ENCODE data around the gene HACE1.
"Not testable (repeated sequence)": the region's sequence is repeated elsewhere in the genome, so short reads cannot be mapped to it uniquely, and the experiment has no call there.

Gene HACE1

DNA sequence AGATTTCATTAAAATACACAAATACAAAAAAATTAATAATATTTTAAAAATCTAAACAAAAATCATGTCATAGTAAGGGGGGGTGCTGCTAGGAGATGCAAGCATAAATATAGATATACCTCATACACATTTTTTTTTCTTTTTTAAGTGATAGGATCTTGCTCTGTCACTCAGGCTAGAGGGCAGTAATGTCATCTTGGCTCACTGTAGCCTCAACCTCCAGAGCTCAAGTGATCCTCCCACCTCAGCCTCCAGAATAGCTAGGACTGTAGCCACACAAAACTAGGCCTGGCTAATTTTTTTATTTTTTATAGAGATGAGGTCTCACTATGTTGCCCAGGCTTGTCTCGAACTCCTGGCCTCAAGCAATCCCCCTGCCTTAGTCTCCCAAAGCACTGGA, 90.8 kb downstream of the HACE1 start:
- Histone ChIP-seq H3K27ac (no peak overlapping the region), H3K9ac (no peak overlapping the region), H3K9me3 (replicated peaks in 1 of 11) (0 out of 22 replicates have a peak, but pooled peaks cover 0 to 5% (median 0%) of the 10 kb centered on the region in 11 experiments), H3K4me2 (no peak overlapping the region), H3K36me3 (peaks cover 6 to 32% (median 19%) of the 10 kb centered on the region in 11 experiments; a peak in 18 of 22 replicates), H4K20me1 (no peaks in the 10 kb centered on the region), H3K4me3 (no peak overlapping the region), H3K27me3 (no peaks in the 10 kb centered on the region), H3K4me1 (peaks cover 0 to 14% (median 8%) of the 10 kb centered on the region in 10 experiments; a peak in 14 of 20 replicates)
- TF ChIP-seq Cebpa-rat (IDR thresholded peaks at IDR 0.05) = no peak

DNA sequence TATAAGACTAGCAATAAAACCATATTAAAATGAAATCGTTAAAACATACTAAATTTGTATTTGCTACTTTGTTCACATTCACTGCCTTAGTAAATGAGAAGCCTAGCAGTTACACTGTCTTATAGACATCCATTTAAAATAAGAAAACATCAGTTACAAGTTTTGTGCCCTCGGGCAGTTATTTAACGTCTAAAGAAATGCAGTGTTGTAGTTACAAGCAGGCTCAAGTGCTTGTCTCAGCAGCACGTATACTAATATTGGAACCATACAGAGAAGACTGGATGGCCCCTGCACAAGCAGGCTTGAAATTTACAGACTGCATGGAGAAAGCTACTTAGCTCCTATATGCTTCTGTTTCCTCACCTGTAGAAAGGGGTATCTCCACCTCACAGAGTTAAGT, 93.1 kb downstream of the HACE1 start:
- Histone ChIP-seq H3K27ac (no peak overlapping the region), H4K20me1 (no peaks in the 10 kb centered on the region), H3K4me3 (no peak overlapping the region), H3K9ac (no peak overlapping the region), H3K27me3 (no peaks in the 10 kb centered on the region), H3K4me1 (peaks cover 0 to 14% (median 8%) of the 10 kb centered on the region in 10 experiments; a peak in 14 of 20 replicates), H3K9me3 (replicated peaks in 1 of 11) (peaks cover 4 to 13% (median 9%) of the 10 kb centered on the region in 11 experiments; a peak in 13 of 22 replicates), H3K36me3 (peaks cover 11 to 41% (median 24%) of the 10 kb centered on the region in 11 experiments; a peak in 19 of 22 replicates), H3K4me2 (no peak overlapping the region)
- TF ChIP-seq Cebpa-rat (IDR thresholded peaks at IDR 0.05) = no peak

DNA sequence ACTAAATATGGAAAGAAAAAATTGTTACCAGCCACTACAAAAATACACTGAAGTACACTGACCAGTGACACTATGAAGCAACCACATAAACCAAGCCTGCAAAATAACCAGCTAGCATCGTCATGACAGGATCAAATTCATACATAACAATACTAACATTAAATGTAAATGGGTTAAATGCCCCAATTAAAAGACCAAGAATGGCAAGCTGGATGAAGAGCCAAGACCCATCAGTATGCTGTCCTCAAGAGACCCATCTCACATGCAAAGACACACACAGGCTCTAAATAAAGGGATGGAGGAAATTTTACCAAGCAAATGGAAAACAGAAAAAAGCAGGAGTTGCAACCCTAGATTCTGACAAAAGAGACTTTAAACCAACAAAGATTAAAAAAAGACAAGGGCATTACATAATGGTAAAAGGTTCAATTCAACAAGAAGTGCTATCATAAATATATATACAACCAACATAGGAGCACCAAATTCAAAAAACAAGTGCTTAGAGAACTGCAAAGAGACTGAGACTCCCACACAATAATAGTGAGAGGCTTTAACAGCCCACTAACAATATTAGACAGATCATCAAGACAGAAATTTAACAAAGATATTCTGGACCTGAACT, 104.8 kb downstream of the HACE1 start:
- Histone ChIP-seq H3K4me2 (no peak overlapping the region), H3K27ac (no peak overlapping the region), H3K4me3 (no peak overlapping the region), H3K36me3 (peaks cover 35 to 55% (median 46%) of the 10 kb centered on the region in 11 experiments), H3K27me3 (no peaks in the 10 kb centered on the region), H4K20me1 (no peaks in the 10 kb centered on the region), H3K4me1 (no peaks in the 10 kb centered on the region), H3K9me3 (replicated peaks in 1 of 11) (peaks cover 35 to 52% (median 44%) of the 10 kb centered on the region in 11 experiments), H3K9ac (no peak overlapping the region)
- TF ChIP-seq Cebpa-rat (IDR thresholded peaks at IDR 0.05) = no peak

DNA sequence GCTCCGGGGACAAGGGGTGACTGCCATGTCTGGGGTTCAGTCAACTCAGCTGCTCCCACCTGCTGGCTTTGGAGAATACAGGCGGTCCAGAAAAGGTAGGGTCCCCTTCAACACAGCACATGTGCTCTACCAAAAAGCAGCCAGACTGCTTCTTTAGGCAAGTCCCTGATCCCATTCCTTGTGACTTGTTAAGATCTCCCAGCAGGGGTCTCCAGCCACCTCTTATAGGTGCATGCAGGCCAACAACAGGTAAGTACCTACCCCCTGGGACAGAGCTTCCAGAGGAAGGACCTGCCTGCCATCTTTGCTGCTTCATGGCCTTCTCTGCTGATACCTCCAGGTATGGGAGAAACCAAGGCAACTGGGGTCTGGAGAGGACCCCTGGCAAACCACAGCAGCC, 106.5 kb downstream of the HACE1 start:
- Histone ChIP-seq H4K20me1 (no peaks in the 10 kb centered on the region), H3K27me3 (no peaks in the 10 kb centered on the region), H3K4me3 (no peak overlapping the region), H3K4me2 (no peak overlapping the region), H3K9me3 (replicated peaks in 1 of 11) (peaks cover 35 to 50% (median 44%) of the 10 kb centered on the region in 11 experiments), H3K9ac (no peak overlapping the region), H3K27ac (no peak overlapping the region), H3K36me3 (peaks cover 35 to 49% (median 45%) of the 10 kb centered on the region in 11 experiments), H3K4me1 (no peaks in the 10 kb centered on the region)
- no peak for TF ChIP-seq Cebpa-rat (IDR thresholded peaks at IDR 0.05)

DNA sequence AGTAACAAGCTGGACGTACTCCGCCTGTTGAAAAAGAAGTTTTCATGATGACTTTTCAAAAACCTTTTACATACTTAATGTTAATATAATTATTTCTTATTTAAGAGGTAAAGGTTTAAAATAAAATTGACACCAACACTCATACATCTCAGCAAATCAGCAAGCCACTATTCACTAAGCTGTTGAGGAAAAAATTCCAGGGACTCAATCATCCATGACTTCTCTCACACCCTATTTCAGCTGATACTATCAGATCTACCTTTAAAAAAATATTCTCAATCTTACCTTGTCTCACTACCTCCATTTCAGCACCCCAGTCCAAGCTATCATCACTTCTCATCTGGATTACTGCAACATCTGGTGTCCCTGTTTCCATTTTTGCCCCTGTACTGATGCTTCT, 109.3 kb downstream of the HACE1 start:
- no peak overlapping the region for H3K4me3 ChIP-seq
- no peaks in the 10 kb centered on the region for H3K4me1 ChIP-seq
- H3K36me3 ChIP-seq = peaks cover 16 to 35% (median 29%) of the 10 kb centered on the region in 11 experiments; a peak in 21 of 22 replicates
- H3K9me3 ChIP-seq (replicated peaks in 1 of 11) = peaks cover 16 to 25% (median 22%) of the 10 kb centered on the region in 11 experiments
- no peaks in the 10 kb centered on the region for H4K20me1 ChIP-seq
- no peak for TF ChIP-seq Cebpa-rat (IDR thresholded peaks at IDR 0.05)
- no peaks in the 10 kb centered on the region for H3K27me3 ChIP-seq
- H3K9ac ChIP-seq = no peak overlapping the region
- H3K27ac ChIP-seq = no peak overlapping the region
- H3K4me2 ChIP-seq = no peak overlapping the region

DNA sequence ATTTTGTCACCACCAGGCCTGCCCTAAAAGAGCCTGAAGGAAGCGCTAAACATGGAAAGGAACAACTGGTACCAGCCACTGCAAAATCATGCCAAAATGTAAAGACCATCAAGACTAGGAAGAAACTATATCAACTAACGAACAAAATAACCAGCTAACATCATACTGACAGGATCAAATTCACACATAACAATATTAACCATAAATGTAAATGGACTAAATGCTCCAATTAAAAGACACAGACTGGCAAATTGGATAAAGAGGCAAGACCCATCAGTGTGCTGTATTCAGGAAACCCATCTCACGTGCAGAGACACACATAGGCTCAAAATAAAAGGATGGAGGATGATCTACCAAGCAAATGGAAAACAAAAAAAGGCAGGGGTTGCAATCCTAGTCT, 120.6 kb downstream of the HACE1 start:
- not testable (repeated sequence) for H3K4me2 ChIP-seq; H3K9ac ChIP-seq; H3K27me3 ChIP-seq; H3K4me1 ChIP-seq; H3K4me3 ChIP-seq; H4K20me1 ChIP-seq; H3K27ac ChIP-seq; H3K9me3 ChIP-seq (replicated peaks in 1 of 11)
- H3K36me3 ChIP-seq = peaks cover 0 to 10% (median 0%) of the 10 kb centered on the region in 11 experiments; a peak in 3 of 22 replicates

DNA sequence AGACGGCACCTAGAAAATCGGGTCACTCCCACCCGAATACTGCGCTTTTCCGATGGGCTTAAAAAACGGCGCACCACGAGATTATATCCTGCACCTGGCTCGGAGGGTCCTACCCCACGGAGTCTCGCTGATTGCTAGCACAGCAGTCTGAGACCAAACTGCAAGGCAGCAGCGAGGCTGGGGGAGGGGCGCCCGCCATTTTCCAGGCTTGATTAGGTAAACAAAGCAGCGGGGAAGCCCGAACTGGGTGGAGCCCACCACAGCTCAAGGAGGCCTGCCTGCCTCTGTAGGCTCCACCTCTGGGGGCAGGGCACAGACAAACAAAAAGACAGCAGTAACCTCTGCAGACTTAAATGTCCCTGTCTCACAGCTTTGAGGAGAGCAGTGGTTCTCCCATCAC, 122.2 kb downstream of the HACE1 start:
- H3K27ac ChIP-seq; H3K9me3 ChIP-seq (replicated peaks in 1 of 11); H3K4me1 ChIP-seq: not testable (repeated sequence)

DNA sequence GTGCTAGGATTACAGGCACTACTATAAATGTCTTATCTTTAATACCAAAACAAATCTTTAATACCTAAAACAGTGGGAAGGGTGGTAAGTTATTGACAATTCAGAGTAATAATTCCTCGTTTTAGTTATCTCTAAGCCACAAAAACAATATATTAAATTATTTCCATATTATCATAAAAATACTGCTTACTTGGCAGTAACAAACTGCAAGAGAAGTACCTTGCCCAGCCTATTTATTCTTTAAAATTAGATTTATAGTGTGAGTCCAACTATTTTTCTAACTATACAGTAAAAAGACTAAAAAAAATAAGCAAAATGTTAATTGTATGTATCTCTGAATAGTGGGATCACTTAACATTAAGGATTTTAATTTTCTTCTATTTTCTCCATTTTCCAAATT, 123.2 kb downstream of the HACE1 start:
- Histone ChIP-seq H3K9ac (no peak overlapping the region), H3K27me3 (no peaks in the 10 kb centered on the region), H4K20me1 (no peaks in the 10 kb centered on the region), H3K27ac (no peak overlapping the region), H3K4me2 (no peak overlapping the region), H3K4me3 (no peak overlapping the region), H3K36me3 (peaks cover 0 to 27% (median 9%) of the 10 kb centered on the region in 11 experiments; a peak in 10 of 22 replicates), H3K9me3 (replicated peaks in 1 of 11) (peaks cover 0 to 10% (median 0%) of the 10 kb centered on the region in 11 experiments; a peak in 3 of 22 replicates), H3K4me1 (no peaks in the 10 kb centered on the region)
- TF ChIP-seq Cebpa-rat (IDR thresholded peaks at IDR 0.05) = no peak

More for the DNA sequence above, 122.2 kb downstream of the HACE1 start:
- not testable (repeated sequence) for H3K27me3 ChIP-seq, H3K9ac ChIP-seq, H4K20me1 ChIP-seq, H3K4me3 ChIP-seq, H3K4me2 ChIP-seq
- peaks cover 0 to 19% (median 6%) of the 10 kb centered on the region in 11 experiments; a peak in 8 of 22 replicates for H3K36me3 ChIP-seq

DNA sequence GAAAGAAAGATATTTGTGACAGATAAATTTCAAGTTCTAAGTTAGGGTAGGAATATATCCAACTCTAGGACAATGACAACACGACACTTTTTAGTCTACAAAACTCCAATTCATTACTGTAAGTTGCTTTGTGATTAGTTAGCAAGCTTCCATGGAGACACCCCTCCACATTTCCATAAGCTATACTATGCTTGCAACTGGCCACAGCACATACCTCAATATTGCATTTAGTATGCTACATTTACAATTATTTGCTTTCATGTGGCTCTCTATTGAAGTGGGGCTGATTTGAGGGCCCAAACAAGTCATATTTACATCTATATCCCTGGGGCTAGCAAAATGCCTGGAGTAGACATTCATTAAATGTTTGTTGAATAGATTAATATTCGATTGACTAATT, 129.3 kb downstream of the HACE1 start:
- peaks cover 0 to 23% (median 0%) of the 10 kb centered on the region in 10 experiments; a peak in 7 of 20 replicates for H3K4me1 ChIP-seq
- no peaks in the 10 kb centered on the region for H3K27me3 ChIP-seq
- peaks cover 0 to 24% (median 15%) of the 10 kb centered on the region in 11 experiments; a peak in 14 of 22 replicates for H3K36me3 ChIP-seq
- no peak overlapping the region for H3K27ac ChIP-seq
- no peaks in the 10 kb centered on the region; a peak in 2 of 22 replicates for H3K9me3 ChIP-seq (replicated peaks in 1 of 11)
- no peak overlapping the region for H3K4me3 ChIP-seq
- TF ChIP-seq Cebpa-rat (IDR thresholded peaks at IDR 0.05) = no peak
- no peaks in the 10 kb centered on the region for H4K20me1 ChIP-seq
- no peak overlapping the region for H3K9ac ChIP-seq
- no peak overlapping the region for H3K4me2 ChIP-seq

DNA sequence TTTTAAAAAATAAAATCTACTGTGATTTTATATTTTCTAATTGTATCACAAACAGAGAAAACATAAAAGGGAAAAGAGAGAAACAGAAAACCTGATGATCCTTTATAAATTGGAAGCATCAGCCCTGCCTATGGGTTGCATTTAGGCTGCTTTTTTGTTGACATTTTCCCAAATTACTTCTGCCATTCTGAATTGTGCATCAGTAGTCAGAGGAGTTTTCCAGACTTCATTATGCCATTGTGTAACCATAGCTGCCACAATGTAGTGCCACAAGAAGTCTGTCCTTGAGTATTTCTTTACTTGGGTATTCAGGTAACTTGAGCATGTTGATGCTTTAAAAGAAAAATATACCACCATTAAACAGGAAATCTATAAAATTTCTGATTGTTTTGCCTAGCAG, 130.3 kb downstream of the HACE1 start:
- Histone ChIP-seq H3K27ac (no peak overlapping the region), H3K27me3 (no peaks in the 10 kb centered on the region), H3K9me3 (replicated peaks in 1 of 11) (no peaks in the 10 kb centered on the region; a peak in 1 of 22 replicates), H3K4me2 (no peak overlapping the region; a peak in 1 of 22 replicates), H3K9ac (no peak overlapping the region), H4K20me1 (no peaks in the 10 kb centered on the region), H3K4me3 (no peak overlapping the region), H3K4me1 (peaks cover 0 to 23% (median 0%) of the 10 kb centered on the region in 10 experiments; a peak in 7 of 20 replicates), H3K36me3 (peaks cover 0 to 24% (median 15%) of the 10 kb centered on the region in 11 experiments; a peak in 14 of 22 replicates)
- TF ChIP-seq Cebpa-rat (IDR thresholded peaks at IDR 0.05) = no peak
